PC-3 (cell line): ENCODE measurements around the gene SMIM32. TPM values are rescaled to one million over a fixed set of nuclear protein-coding genes. Genes with fewer than 3 reads are reported as not detected.
A peak's percentile ranks its signal among the peaks of the same experiment; 100 is the strongest.

Experiments used
- ATAC-seq: fragments of 200-7000 bp; cut with Tn5 transposase; 2 replicates; pipeline ENCODE4 v1.9.1; 2020; ENCODE audit warnings: mild to moderate bottlenecking, moderate library complexity
- BruUV-seq: library from RNA; stranded (reverse); fragments of 400-500 nt; replicated peaks from 2 replicates; lab custom pipeline; 2021; lab: Mats Ljungman, UMichigan
- CTCF ChIA-PET: fragments of 300-600 bp; sonication (Branson Sonifier 250); formaldehyde crosslinking; loops from one replicate; lab custom pipeline; 2022; ENCODE audit warnings: antibody characterized with exemption; lab: Charles Lee
- POLR2A ChIA-PET: fragments of 300-600 bp; sonication (Branson Sonifier 250); formaldehyde crosslinking; loops from one replicate; lab custom pipeline; 2022; ENCODE audit warnings: antibody characterized with exemption; ENCODE audit not compliant: unreplicated experiment; lab: Charles Lee
- DNase-seq: peaks from one replicate; pipeline ENCODE4 v3.0.0-alpha.2; 2015
- H2AFZ ChIP-seq: fragments of 300-600 bp; sonication (generic); 2 replicates; pipeline ENCODE4 v1.6.0; 2016; ENCODE audit warnings: antibody characterized with exemption, low read length
- H3F3A ChIP-seq: fragments of 300-600 bp; sonication (generic); one replicate; pipeline ENCODE4 v1.6.0; 2017; ENCODE audit warnings: antibody characterized with exemption, low read length, control low read depth, mild to moderate bottlenecking; ENCODE audit not compliant: unreplicated experiment
- H3K27ac ChIP-seq: fragments of 300-600 bp; sonication (generic); 2 replicates; pipeline ENCODE4 v1.5.1; 2016; ENCODE audit warnings: mild to moderate bottlenecking, low read length
- H3K27me3 ChIP-seq: fragments of 300-600 bp; sonication (generic); 2 replicates; pipeline ENCODE4 v1.6.1; 2016; ENCODE audit warnings: low read length, mixed read lengths
- H3K36me3 ChIP-seq: fragments of 300-600 bp; sonication (generic); 2 replicates; pipeline ENCODE4 v1.6.1; 2016; ENCODE audit warnings: low read depth, mixed run types, low read length, mixed read lengths
- H3K4me1 ChIP-seq: fragments of 300-600 bp; sonication (generic); 2 replicates; pipeline ENCODE4 v1.5.1; 2016; ENCODE audit warnings: low read length; ENCODE audit not compliant: insufficient read depth
- H3K4me2 ChIP-seq: fragments of 300-600 bp; sonication (generic); 2 replicates; pipeline ENCODE4 v1.6.0; 2016; ENCODE audit warnings: low read length
- H3K4me3 ChIP-seq: fragments of 300-600 bp; sonication (generic); 2 replicates; pipeline ENCODE4 v1.5.1; 2016; ENCODE audit warnings: mild to moderate bottlenecking, low read length, mixed read lengths
- H3K79me2 ChIP-seq: fragments of 300-600 bp; sonication (generic); 2 replicates; pipeline ENCODE4 v1.6.1; 2017; ENCODE audit warnings: low read length, mixed read lengths
- H3K9ac ChIP-seq: fragments of 300-600 bp; sonication (generic); 2 replicates; pipeline ENCODE4 v1.6.0; 2016; ENCODE audit warnings: mild to moderate bottlenecking, low read length
- H3K9me2 ChIP-seq: fragments of 300-600 bp; sonication (generic); replicated peaks from 2 replicates; pipeline ENCODE4 v1.6.1; 2016; ENCODE audit warnings: mixed run types, low read length, mixed read lengths
- H3K9me3 ChIP-seq: fragments of 300-600 bp; sonication (generic); 2 replicates; pipeline ENCODE4 v1.6.1; 2016; ENCODE audit warnings: low read length, mixed read lengths
- H4K20me1 ChIP-seq: fragments of 300-600 bp; sonication (generic); 2 replicates; pipeline ENCODE4 v1.6.1; 2016; ENCODE audit warnings: low read length, mixed read lengths
- CTCF ChIP-seq: fragments of 300-600 bp; sonication (generic); conservative IDR thresholded peaks from 2 replicates; pipeline ENCODE4 v1.5.1; 2017; ENCODE audit warnings: antibody characterized with exemption, low read depth, mild to moderate bottlenecking, low read length
- EZH2 ChIP-seq: fragments of 300-600 bp; sonication (generic); IDR thresholded peaks from one replicate; pipeline ENCODE4 v1.6.1; 2017; ENCODE audit warnings: antibody characterized with exemption, mild to moderate bottlenecking, low read length; ENCODE audit not compliant: unreplicated experiment
- EZH2phosphoT487 ChIP-seq: fragments of 300-600 bp; sonication (generic); IDR thresholded peaks from 2 replicates; pipeline ENCODE4 v1.6.1; 2018; ENCODE audit warnings: mild to moderate bottlenecking, antibody characterized with exemption, low read length, borderline replicate concordance
- intact Hi-C: fragments of 100-400 bp; cut with micrococcal nuclease; formaldehyde crosslinking; loops from 2 replicates; pipeline ENCODE4 v1.9.0; 2023
- total RNA-seq: library from RNA; depleted of rRNA; stranded (reverse); fragments of >200 nt; gene quantifications from 2 replicates; pipeline ENCODE4 v1.2.3, GENCODE V29; 2014

Gene SMIM32
- total RNA-seq, 1 experiment from 2014 or later, result not detected

GRCh38 chr5:136225796-136226195 is 32.8 kb upstream of the SMIM32 start:
- no peaks in the 10 kb centered on the region for H3K27me3 ChIP-seq
- peaks cover 4% of the 10 kb centered on the region; the same call in 1 of the 2 replicates for H3K4me1 ChIP-seq
- H2AFZ ChIP-seq, result no peak overlapping the region
- ChIA-PET CTCF (no interaction called here), POLR2A (no interaction called here)
- DNase-seq, result no peak
- H3K79me2 ChIP-seq, result no peaks in the 10 kb centered on the region
- H3K4me3 ChIP-seq, result no peak overlapping the region
- BruUV-seq, result no TSS peak
- no peaks in the 10 kb centered on the region for H3K9me3 ChIP-seq
- intact Hi-C loops, result no loop called here
- H3K27ac ChIP-seq, result no peak overlapping the region
- no peak overlapping the region for H3K9ac ChIP-seq
- H3F3A ChIP-seq, result no peaks in the 10 kb centered on the region
- H3K4me2 ChIP-seq, result no peak overlapping the region
- no peak for TF ChIP-seq CTCF
- no peak for TF ChIP-seq EZH2
- TF ChIP-seq EZH2phosphoT487, result no peak
- ATAC-seq, result no peak
- no peaks in the 10 kb centered on the region for H3K36me3 ChIP-seq
- no peaks in the 10 kb centered on the region for H3K9me2 ChIP-seq
- H4K20me1 ChIP-seq, result no peaks in the 10 kb centered on the region

GRCh38 chr5:136222580-136223235 is 29.7 kb upstream of the SMIM32 start:
- no peak; the same call in 1 of the 2 replicates for ATAC-seq
- Histone ChIP-seq H3K4me2 (peak overlapping the region; percentile 34; the same call in 1 of the 2 replicates), H3F3A (no peaks in the 10 kb centered on the region)

More at GRCh38 chr5:136222580-136223235, 29.7 kb upstream of the SMIM32 start:
- no TSS peak for BruUV-seq
- Histone ChIP-seq H2AFZ (no peak overlapping the region), H4K20me1 (no peaks in the 10 kb centered on the region), H3K4me3 (no peak overlapping the region), H3K9ac (no peak overlapping the region), H3K79me2 (no peaks in the 10 kb centered on the region), H3K36me3 (no peaks in the 10 kb centered on the region), H3K4me1 (peaks cover 4% of the 10 kb centered on the region; the same call in 1 of the 2 replicates), H3K9me2 (no peaks in the 10 kb centered on the region), H3K27me3 (no peaks in the 10 kb centered on the region), H3K9me3 (no peaks in the 10 kb centered on the region), H3K27ac (no peak overlapping the region)
- DNase-seq, result peak; percentile 39
- TF ChIP-seq EZH2phosphoT487, result no peak
- TF ChIP-seq EZH2, result no peak
- TF ChIP-seq CTCF, result no peak
- intact Hi-C loops, result no loop called here
- ChIA-PET CTCF (no interaction called here), POLR2A (no interaction called here)
